Subcutaneous abdominal adipose tissue (tissue), 5 donors: Measurements from ENCODE around the gene CD59.
A peak's percentile ranks its signal among the peaks of the same experiment; 100 is the strongest.
"Not testable (repeated sequence)": the region's sequence is repeated elsewhere in the genome, so short reads cannot be mapped to it uniquely, and the experiment has no call there.

ENCODE experiments used
- H3K27ac ChIP-seq: one replicate; pipeline ENCODE4 v1.7.0; 2013; ENCODE audit warnings: low read depth, mild to moderate bottlenecking, inconsistent platforms, low read length, moderate library complexity
- H3K27me3 ChIP-seq, 5 donors: one replicate each; pipeline ENCODE4 v1.7.0; 2013; ENCODE audit warnings: low read length in 5 of 5, inconsistent platforms in 1 of 5; ENCODE audit not compliant: control insufficient read depth in 5 of 5, insufficient read depth in 4 of 5
- H3K36me3 ChIP-seq, 5 donors: one replicate each; pipeline ENCODE4 v1.7.0; 2013; ENCODE audit warnings: low read length in 5 of 5; ENCODE audit not compliant: control insufficient read depth in 5 of 5, insufficient read depth in 5 of 5
- H3K4me1 ChIP-seq, 5 donors: one replicate each; pipeline ENCODE4 v1.7.0; 2013; ENCODE audit warnings: low read length in 5 of 5, mild to moderate bottlenecking in 3 of 5, moderate library complexity in 1 of 5; ENCODE audit not compliant: control insufficient read depth in 5 of 5, insufficient read depth in 5 of 5
- H3K4me3 ChIP-seq, 5 donors: one replicate each; pipeline ENCODE4 v1.7.0; 2013; ENCODE audit warnings: low read length in 5 of 5, low read depth in 1 of 5
- H3K9ac ChIP-seq, 5 donors: one replicate each; pipeline ENCODE4 v1.7.0; 2013; ENCODE audit warnings: low read length in 5 of 5, mild to moderate bottlenecking in 4 of 5, moderate library complexity in 3 of 5
- H3K9me3 ChIP-seq, 5 donors: one replicate each; pipeline ENCODE4 v1.7.0; 2013; ENCODE audit warnings: low read length in 5 of 5; ENCODE audit not compliant: control insufficient read depth in 5 of 5
- donor health status: healthy.
- donor health status: healthy.
- donor health status: healthy.
- donor health status: healthy.
- donor health status: healthy.

CD59 gene

DNA sequence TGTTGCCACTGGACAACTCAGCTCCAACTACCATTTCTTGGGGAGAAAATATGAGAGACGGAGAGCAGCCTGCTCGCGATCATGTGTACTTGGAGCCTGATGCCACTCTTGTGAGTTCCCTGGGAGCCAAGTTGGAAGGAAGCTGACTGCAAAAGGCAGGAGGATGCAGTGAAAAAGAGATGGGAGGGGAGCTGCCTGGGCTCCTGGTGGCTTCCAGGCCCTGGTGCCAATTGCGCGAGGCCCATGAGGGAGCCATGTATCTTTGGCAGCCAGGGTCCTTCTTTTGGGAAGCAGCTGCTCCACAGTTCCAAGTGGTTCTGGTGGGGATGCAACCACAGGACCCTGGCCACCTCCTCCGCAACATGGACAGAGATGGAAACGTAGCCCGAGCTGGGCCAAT, 46.7 kb downstream of the CD59 start:
- peak overlapping the region; percentile 96 for H3K27ac ChIP-seq
- H3K27me3 ChIP-seq, result peaks cover 0 to 3% (median 0%) of the 10 kb centered on the region in 5 donors
- peaks cover 10 to 63% (median 38%) of the 10 kb centered on the region in 5 donors for H3K4me1 ChIP-seq

DNA sequence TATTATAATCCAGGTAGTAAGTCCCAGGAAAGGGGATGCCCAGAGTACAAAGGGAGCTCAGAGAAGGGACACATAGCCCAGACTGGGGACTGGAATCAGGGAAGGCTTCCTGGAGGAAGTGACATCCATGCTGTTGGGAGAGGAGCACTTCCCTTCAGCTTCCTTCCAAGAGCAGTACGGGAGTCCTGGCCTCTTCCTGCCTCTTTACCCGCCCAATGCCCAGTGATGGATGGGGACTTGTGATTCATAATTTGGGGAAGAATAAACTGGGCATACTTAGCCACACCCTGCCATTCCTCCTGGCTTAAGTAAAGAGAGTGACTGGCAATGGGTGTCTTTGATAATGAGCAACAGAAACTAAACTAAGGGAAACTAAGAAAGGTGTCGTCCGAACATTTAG, 47.1 kb downstream of the CD59 start:
- peak overlapping the region; percentile 96 for H3K27ac ChIP-seq
- no peaks in the 10 kb centered on the region for H3K36me3 ChIP-seq
- no peak overlapping the region for H3K4me3 ChIP-seq
- H3K9ac ChIP-seq, result no peak overlapping the region
- H3K27me3 ChIP-seq, result peaks cover 0 to 3% (median 0%) of the 10 kb centered on the region in 5 donors
- H3K9me3 ChIP-seq, result peaks cover 0 to 4% (median 0%) of the 10 kb centered on the region in 5 donors
- H3K4me1 ChIP-seq, result peaks cover 10 to 59% (median 41%) of the 10 kb centered on the region in 5 donors

More for the DNA sequence above, 46.7 kb downstream of the CD59 start:
- H3K4me3 ChIP-seq, result no peak overlapping the region
- peak overlapping the region in 1 of 5 donors; percentile 26 for H3K9ac ChIP-seq
- H3K9me3 ChIP-seq, result peaks cover 0 to 4% (median 0%) of the 10 kb centered on the region in 5 donors
- H3K36me3 ChIP-seq, result no peaks in the 10 kb centered on the region

DNA sequence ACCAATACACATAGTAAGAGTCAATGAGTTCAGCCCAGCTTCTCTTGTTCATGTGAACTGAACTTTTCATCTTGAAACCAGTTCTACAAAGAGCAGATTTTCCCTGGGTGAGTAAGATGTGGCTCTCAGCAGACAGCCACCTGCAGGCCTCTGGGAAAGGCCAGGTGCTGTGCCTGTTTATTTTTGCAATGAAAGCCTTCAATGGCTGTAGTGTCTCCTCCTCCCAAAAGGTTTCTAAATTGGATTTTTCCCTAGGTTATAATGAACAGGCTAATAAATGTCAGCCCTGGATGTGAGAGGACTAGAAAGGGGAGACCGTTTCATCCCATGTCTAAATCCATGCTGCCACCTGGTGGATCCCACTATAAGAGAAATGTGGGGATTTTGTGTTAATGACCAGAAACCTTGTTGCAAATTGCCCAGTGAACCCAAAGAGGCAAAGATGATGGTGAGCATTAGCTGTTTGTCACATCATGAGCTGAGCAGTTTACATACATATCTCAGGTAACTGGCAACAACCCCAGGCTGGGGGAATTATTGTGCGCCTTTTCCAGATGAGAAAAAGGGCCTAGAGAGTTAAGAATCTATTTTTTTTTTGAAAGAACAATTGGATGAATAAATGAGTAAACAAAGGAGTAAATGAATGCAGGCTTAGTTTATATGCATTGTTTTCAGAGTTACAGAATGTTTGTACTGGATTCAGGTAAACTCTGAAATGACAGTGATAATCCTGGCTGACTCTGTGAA, 48.3 kb downstream of the CD59 start:
- peaks cover 10 to 47% (median 39%) of the 10 kb centered on the region in 5 donors for H3K4me1 ChIP-seq
- peaks cover 0 to 3% (median 0%) of the 10 kb centered on the region in 5 donors for H3K27me3 ChIP-seq
- H3K27ac ChIP-seq, result no peak overlapping the region
- H3K36me3 ChIP-seq, result no peaks in the 10 kb centered on the region
- peaks cover 0 to 4% (median 0%) of the 10 kb centered on the region in 5 donors for H3K9me3 ChIP-seq
- no peak overlapping the region for H3K9ac ChIP-seq
- no peak overlapping the region for H3K4me3 ChIP-seq

DNA sequence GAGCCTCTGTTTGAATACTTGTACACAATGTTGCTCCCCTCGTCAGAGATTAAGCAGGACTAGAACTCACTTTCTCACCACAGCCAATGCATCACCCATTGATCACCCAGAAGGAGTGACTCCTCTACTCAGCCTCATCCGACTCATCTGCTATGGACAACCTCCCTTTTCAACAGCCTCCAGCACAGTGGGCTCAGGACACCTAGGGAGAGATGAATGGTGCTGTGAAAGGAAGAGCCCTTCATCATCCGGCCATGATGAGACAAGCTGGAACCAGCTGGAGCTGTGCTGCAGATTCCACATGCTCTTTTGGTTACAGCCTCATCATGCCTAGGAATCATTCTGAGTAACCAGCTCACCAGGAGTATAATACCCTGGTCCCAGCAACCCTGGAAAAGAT, 51.1 kb downstream of the CD59 start:
- no peak overlapping the region for H3K27ac ChIP-seq
- H3K4me1 ChIP-seq, result peaks cover 0 to 25% (median 13%) of the 10 kb centered on the region in 5 donors
- no peaks in the 10 kb centered on the region for H3K36me3 ChIP-seq
- H3K9me3 ChIP-seq, result peaks cover 0 to 4% (median 0%) of the 10 kb centered on the region in 5 donors
- no peaks in the 10 kb centered on the region for H3K27me3 ChIP-seq
- no peak overlapping the region for H3K4me3 ChIP-seq
- no peak overlapping the region for H3K9ac ChIP-seq

DNA sequence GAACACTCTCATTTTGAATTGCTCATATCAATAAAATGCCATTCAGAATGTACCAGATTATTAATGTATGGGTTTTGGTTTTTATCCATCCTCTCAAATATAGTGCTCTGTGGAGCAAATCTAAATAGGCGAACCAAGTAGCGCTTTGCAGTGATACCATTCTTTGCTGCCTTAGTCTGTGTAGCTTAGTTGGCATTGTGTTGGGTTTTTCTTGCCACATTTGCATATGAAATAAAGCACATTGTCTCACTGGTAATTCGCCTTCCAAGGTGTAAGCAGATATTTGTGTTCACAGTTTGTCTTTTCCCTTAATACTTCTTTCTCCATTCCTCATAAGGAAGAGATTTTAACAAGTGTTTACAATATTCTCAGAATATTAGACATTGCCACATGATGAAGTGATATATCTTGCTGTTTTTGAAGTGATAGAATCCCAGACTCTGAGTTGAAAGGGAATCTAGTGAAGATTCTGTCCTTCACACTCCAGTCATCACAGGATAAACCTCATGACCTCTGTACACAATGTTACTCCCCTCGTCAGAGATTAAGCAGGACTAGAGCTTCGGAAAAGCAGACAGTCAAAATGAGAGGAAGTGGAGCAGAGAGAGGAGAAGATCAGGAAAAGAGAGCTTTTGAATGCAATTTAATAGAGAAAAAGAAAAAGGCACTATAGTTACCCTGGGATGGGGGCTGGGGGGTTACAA, 52.1 kb downstream of the CD59 start:
- no peak overlapping the region for H3K9ac ChIP-seq
- no peaks in the 10 kb centered on the region for H3K36me3 ChIP-seq
- H3K27ac ChIP-seq, result no peak overlapping the region
- peaks cover 0 to 16% (median 6%) of the 10 kb centered on the region in 5 donors for H3K4me1 ChIP-seq
- peaks cover 0 to 4% (median 0%) of the 10 kb centered on the region in 5 donors for H3K9me3 ChIP-seq
- H3K27me3 ChIP-seq, result no peaks in the 10 kb centered on the region
- no peak overlapping the region for H3K4me3 ChIP-seq

DNA sequence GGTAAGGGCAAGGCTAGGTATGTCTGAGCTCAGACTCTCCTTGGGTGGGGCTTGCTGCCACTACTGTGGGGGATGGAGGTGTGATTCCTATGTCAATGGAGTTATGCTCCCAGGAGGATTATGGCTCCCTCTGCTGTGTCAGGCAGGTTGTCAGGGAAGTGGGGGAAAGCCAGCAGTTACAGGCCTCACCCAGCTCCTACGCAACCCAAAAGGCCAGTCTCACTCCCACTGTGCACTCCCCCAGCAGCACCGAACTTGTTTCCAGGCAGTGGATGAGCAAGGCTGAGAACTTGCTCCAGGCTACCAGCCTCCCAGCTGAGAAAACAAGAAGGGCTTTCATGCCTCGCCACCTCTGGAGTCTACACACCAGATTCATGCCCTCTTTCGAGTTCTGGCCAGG, 53.8 kb downstream of the CD59 start:
- Histone ChIP-seq H3K4me3 (no peak overlapping the region), H3K36me3 (no peaks in the 10 kb centered on the region), H3K9ac (no peak overlapping the region), H3K9me3 (peaks cover 0 to 4% (median 0%) of the 10 kb centered on the region in 5 donors), H3K27me3 (no peaks in the 10 kb centered on the region), H3K27ac (no peak overlapping the region), H3K4me1 (peaks cover 0 to 12% (median 0%) of the 10 kb centered on the region in 5 donors)

DNA sequence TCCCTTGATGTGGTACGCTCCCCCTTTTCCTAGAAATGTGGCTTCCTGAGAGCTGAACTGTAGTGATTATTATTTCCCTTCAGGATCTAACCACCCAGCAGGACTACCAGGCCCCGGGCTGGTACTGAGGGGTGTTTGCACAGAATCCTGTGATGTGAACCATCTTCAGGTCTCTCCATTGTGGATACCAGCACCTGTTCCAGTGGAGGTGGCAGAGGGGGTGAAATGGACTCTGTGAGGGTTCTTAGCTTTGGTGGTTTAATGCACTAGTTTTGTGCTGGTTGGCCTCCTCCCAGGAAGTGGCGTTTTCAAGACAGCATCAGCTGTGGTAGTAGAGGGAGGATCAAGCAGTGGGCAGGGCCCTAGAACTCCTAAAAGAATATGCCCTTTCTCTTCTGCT, 54.2 kb downstream of the CD59 start:
- Histone ChIP-seq H3K27me3 (no peaks in the 10 kb centered on the region), H3K4me3 (no peak overlapping the region), H3K4me1 (peaks cover 0 to 12% (median 0%) of the 10 kb centered on the region in 5 donors), H3K9ac (no peak overlapping the region), H3K27ac (no peak overlapping the region), H3K36me3 (no peaks in the 10 kb centered on the region), H3K9me3 (peaks cover 0 to 4% (median 0%) of the 10 kb centered on the region in 5 donors)

DNA sequence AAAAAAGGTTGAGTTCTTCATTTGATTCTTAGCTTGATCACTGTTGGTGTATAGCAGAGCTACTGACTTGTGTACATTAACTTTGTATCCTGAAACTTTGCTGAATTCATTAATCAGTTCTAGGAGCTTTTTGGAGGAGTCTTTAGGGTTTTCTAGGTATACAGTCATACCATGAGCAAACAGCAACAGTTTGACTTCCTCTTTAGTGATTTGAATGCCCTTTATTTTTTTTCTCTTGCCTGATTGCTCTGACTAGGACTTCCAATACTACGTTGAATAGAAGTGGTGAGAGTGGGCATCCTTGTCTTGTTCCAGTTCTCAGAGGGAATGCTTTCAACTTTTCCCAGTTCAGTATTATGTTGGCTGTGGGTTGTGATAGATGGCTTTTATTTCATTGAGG, 57.6 kb downstream of the CD59 start:
- not testable (repeated sequence) for H3K27me3 ChIP-seq, H3K9me3 ChIP-seq, H3K36me3 ChIP-seq, H3K4me1 ChIP-seq, H3K4me3 ChIP-seq, H3K9ac ChIP-seq, H3K27ac ChIP-seq

DNA sequence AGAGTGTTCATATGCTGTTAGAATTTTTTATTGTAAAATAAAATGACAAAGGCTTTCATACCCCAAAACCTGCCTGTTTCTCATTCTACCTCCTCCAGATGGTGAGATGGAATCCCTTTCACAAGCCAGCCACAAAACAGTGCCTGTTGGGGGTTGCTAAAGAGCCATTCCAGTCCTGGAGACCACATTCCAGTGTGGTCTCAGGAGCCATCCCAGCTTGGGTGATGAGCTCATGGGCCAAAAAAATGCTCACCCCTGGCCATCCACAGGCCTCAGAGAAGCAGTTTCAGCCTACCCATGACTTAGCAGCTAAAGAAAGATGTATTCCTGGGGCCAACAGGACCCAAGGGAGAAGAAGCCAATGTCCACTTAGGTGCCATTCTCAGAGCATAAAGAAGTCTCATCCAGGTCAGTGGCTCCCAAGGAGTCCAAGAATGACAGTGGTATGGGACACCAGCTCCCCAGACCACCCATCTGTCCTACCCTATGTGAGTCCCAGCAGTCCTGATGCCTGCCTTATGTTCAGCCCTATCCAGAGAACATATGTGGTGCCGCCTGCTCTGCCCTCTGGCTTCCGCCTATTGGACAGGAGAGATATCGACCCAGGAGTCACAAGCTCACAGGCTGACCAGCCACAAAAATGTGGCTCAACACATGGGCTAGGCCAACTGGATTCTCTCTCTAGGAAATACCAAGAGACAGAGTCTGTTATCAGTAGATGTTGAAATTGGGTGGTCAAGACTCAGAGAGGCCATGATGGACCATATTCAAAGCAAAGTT, 62.0 kb downstream of the CD59 start:
- H3K4me3 ChIP-seq, result peak overlapping the region in 1 of 5 donors; percentile 10
- H3K27ac ChIP-seq, result no peak overlapping the region
- H3K4me1 ChIP-seq, result peaks cover 0 to 10% (median 7%) of the 10 kb centered on the region in 5 donors
- no peak overlapping the region for H3K9ac ChIP-seq
- H3K9me3 ChIP-seq, result peaks cover 0 to 4% (median 0%) of the 10 kb centered on the region in 5 donors
- H3K36me3 ChIP-seq, result no peaks in the 10 kb centered on the region
- no peaks in the 10 kb centered on the region for H3K27me3 ChIP-seq
